ENCODE results near the gene NCOA4. TPM values are rescaled to one million over a fixed set of nuclear protein-coding genes. Genes with fewer than 3 reads are reported as not detected.

NCOA4 gene
- total and polyA plus RNA-seq, 2 of the 8 experiments (the other 6 are each of a cell fraction or from before 2014, with no cell fraction given) = 28.9 to 65.2 TPM

- H3K23me2 ChIP-seq (ENCODE audit: low read depth, low read length) = no peaks in the 10 kb centered on the region
- H2BK120ac ChIP-seq (replicated peaks; ENCODE audit: low read depth, low read length) = no peak overlapping the region
- ChIA-PET CTCF (ENCODE audit: partially characterized antibody) (interaction anchor here (0.7 kb wide), 1 partner anchor 9 kb away, joined by 3 read pairs; no protein-coding TSS in a partner anchor), POLR2A (ENCODE audit: partially characterized antibody) (no interaction called here)
- H3K4me2 ChIP-seq (ENCODE audit: insufficient read depth in 1 of 2, low read depth in 2 of 2, low read length in 2 of 2) = no peak overlapping the region
- H4K5ac ChIP-seq (ENCODE audit: insufficient read length, low read depth, low read length) = no peak overlapping the region
- no peak overlapping the region for H3K4me3 ChIP-seq (ENCODE audit: extremely low read depth in 1 of 4, insufficient read depth in 2 of 4, low read depth in 3 of 4, low read length in 4 of 4)
- H3K4ac ChIP-seq (replicated peaks; ENCODE audit: insufficient read length, low read depth, low read length) = no peak overlapping the region
- H4K8ac ChIP-seq (ENCODE audit: extremely low read depth, insufficient read depth, low read length) = no peak overlapping the region
- no peak overlapping the region for H2AK5ac ChIP-seq (ENCODE audit: low read depth, low read length)
- no peaks in the 10 kb centered on the region for H3K27me3 ChIP-seq (replicated peaks in 1 of 4; ENCODE audit: control insufficient read depth in 3 of 4, extremely low read depth in 1 of 4, insufficient read depth in 3 of 4, low read length in 3 of 4)
- no peak overlapping the region for H3K27ac ChIP-seq (ENCODE audit: low read depth, low read length)
- H3K79me1 ChIP-seq (ENCODE audit: low read depth, low read length) = no peaks in the 10 kb centered on the region
- H4K20me1 ChIP-seq (replicated peaks in 1 of 2; ENCODE audit: control insufficient read depth in 1 of 2, insufficient read depth in 2 of 2, low read length in 2 of 2) = no peaks in the 10 kb centered on the region
- no peak overlapping the region for H3K23ac ChIP-seq (ENCODE audit: insufficient read length)
- no peaks in the 10 kb centered on the region for H3K9me3 ChIP-seq (ENCODE audit: insufficient read depth in 2 of 2, low read depth in 1 of 2, low read length in 1 of 2)
- H3K4me1 ChIP-seq (replicated peaks in 1 of 4; ENCODE audit: control insufficient read depth in 3 of 4, insufficient read depth in 4 of 4, low read length in 3 of 4) = no peaks in the 10 kb centered on the region
- no peak overlapping the region for H2AFZ ChIP-seq (ENCODE audit: low read length)
- no peaks in the 10 kb centered on the region for H3K79me2 ChIP-seq (ENCODE audit: control insufficient read depth in 1 of 2, insufficient read depth in 2 of 2, low read length in 2 of 2)
- no peak overlapping the region for H2BK5ac ChIP-seq (ENCODE audit: low read depth, low read length)
- no peak for FAIRE-seq
- no peak overlapping the region for H3K9ac ChIP-seq (replicated peaks in 1 of 4; ENCODE audit: extremely low read depth in 1 of 4, low read depth in 3 of 4, low read length in 3 of 4)
- no peak overlapping the region for H3K18ac ChIP-seq (ENCODE audit: extremely low read depth, low read length)
- no peak overlapping the region for H2BK15ac ChIP-seq (ENCODE audit: low read length)
- H3K36me3 ChIP-seq (ENCODE audit: control insufficient read depth in 2 of 4, insufficient read depth in 4 of 4, low read length in 3 of 4) = no peaks in the 10 kb centered on the region
- no peak overlapping the region for H3K14ac ChIP-seq (ENCODE audit: insufficient read length)
- H2BK12ac ChIP-seq (ENCODE audit: low read depth, low read length) = no peak overlapping the region
- H3K56ac ChIP-seq (replicated peaks; ENCODE audit: insufficient read length, low read depth, low read length) = no peak overlapping the region
- 88% methylated on average over 1 of the region's 1 CpG; no CpG with 5 or more reads in 1 of the 2 experiments for WGBS, 2 experiments (ENCODE audit: extremely low coverage in 1 of 2, insufficient coverage in 1 of 2, insufficient read length in 1 of 2, insufficient replicate concordance in 2 of 2, low coverage in 1 of 2, low lambda C conversion rate in 2 of 2, missing lambda C conversion rate in 1 of 2)
- no peak overlapping the region for H2BK20ac ChIP-seq (ENCODE audit: low read length)
- no peak overlapping the region for H4K91ac ChIP-seq (replicated peaks; ENCODE audit: insufficient read length, low read length)
- DNase-seq (ENCODE audit: low read depth in 1 of 2, low spot score in 2 of 2) = no peak
- TF ChIP-seq SIN3A (conservative IDR thresholded peaks at IDR 0.05 in 1 of 2, IDR thresholded peaks at IDR 0.05 in 1 of 2; ENCODE audit: low read depth in 1 of 2, low read length in 2 of 2) (no peak), PHF8 (conservative IDR thresholded peaks at IDR 0.05; ENCODE audit: low read depth, low read length) (no peak), BRCA1 (IDR thresholded peaks at IDR 0.05; ENCODE audit: low read depth, low read length) (no peak), EGR1 (IDR thresholded peaks at IDR 0.05; ENCODE audit: borderline replicate concordance, low read depth, low read length) (no peak)
These were observed 37.7 kb upstream of the NCOA4 start for GRCh38 chr10:46068117-46068516.
